Measurements from ENCODE around the gene OR2AT4. TPM values are rescaled to one million over a fixed set of nuclear protein-coding genes. Genes with fewer than 3 reads are reported as not detected.
"Not testable (repeated sequence)": the region's sequence is repeated elsewhere in the genome, so short reads cannot be mapped to it uniquely, and the experiment has no call there.

OR2AT4 gene
- total RNA-seq, 1 donor, result not detected

- H3K4me1 ChIP-seq (ENCODE audit: insufficient read depth, low read length), result no peaks in the 10 kb centered on the region
- H3K4me3 ChIP-seq (ENCODE audit: low read length), result no peak overlapping the region
- H3K27me3 ChIP-seq (ENCODE audit: insufficient read depth, low read length), result peaks cover 2% of the 10 kb centered on the region
- H3K9me3 ChIP-seq (ENCODE audit: low read depth, low read length), result no peaks in the 10 kb centered on the region
These were observed 37.4 kb downstream of the OR2AT4 start for GRCh38 chr11:75059299-75059698.

DNA sequence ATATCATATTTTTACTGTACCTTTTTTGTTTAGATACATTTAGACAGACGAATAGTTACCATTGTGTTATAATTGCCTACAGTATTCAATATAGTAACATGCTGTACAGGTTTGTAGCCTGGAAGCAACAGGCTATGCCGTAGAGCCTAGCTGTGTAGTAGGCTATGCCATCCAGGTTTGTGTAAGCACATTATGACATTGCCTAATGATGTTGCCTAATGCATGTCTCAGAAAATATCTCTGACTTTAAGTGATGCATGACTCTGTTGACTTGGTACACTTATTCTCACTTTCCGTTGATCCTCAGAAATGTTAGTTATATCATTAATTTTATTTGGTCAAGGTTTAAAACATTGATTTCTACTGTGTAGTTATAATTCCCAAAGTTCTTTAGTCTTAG lies 39.9 kb downstream of the OR2AT4 start:
- Histone ChIP-seq H3K4me1 (ENCODE audit: insufficient read depth, low read length) (no peaks in the 10 kb centered on the region), H3K27me3 (ENCODE audit: insufficient read depth, low read length) (no peaks in the 10 kb centered on the region), H3K4me3 (ENCODE audit: low read length) (no peak overlapping the region), H3K9me3 (ENCODE audit: low read depth, low read length) (peaks cover 12% of the 10 kb centered on the region)

DNA sequence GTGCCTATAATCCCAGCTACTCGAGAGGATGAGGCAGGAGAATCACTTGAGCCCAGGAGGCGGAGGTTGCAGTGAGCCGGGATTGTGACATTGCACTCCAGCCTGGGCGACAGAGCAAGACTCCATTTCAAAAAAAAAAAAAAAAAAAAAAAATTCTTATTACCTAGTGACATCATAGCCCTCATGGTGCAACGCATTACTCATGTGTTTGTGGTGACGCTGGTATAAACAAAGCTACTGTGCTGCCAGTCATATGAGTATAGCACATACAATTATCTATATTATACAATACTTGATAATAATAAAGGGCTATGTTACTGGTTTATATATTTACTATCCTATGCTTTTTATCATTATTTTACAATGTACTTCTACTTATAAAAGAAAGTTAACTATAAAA lies 41.2 kb downstream of the OR2AT4 start:
- no peak overlapping the region for H3K4me3 ChIP-seq (ENCODE audit: low read length)
- no peaks in the 10 kb centered on the region for H3K27me3 ChIP-seq (ENCODE audit: insufficient read depth, low read length)
- H3K4me1 ChIP-seq (ENCODE audit: insufficient read depth, low read length), result no peaks in the 10 kb centered on the region
- H3K9me3 ChIP-seq (ENCODE audit: low read depth, low read length), result peaks cover 12% of the 10 kb centered on the region

DNA sequence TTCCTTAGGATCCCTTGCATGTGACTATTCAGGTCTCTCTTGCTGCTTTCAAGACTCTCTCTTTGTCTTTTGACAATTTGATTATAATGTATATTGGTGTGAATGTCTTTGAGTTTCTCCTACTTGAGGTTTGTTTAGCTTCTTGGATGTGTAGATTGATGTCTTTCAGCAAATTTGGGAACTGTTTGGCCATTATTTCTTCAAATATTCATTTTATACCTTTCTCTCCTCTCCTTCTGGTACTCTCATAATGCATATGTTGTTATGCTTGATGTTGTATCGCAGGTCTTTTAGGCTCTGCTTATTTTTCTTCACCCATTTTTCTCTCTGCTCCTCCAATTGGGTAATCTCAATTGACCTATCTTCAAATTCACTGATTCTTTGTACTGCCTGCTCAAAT lies 44.2 kb downstream of the OR2AT4 start:
- Histone ChIP-seq H3K4me1 (ENCODE audit: insufficient read depth, low read length) (no peaks in the 10 kb centered on the region), H3K4me3 (ENCODE audit: low read length) (no peak overlapping the region), H3K27me3 (ENCODE audit: insufficient read depth, low read length) (no peaks in the 10 kb centered on the region), H3K9me3 (ENCODE audit: low read depth, low read length) (peaks cover 12% of the 10 kb centered on the region)

- H3K4me3 ChIP-seq (ENCODE audit: low read length), result no peak overlapping the region
- no peaks in the 10 kb centered on the region for H3K4me1 ChIP-seq (ENCODE audit: insufficient read depth, low read length)
- peaks cover 12% of the 10 kb centered on the region for H3K9me3 ChIP-seq (ENCODE audit: low read depth, low read length)
- no peaks in the 10 kb centered on the region for H3K27me3 ChIP-seq (ENCODE audit: insufficient read depth, low read length)
These were observed 45.6 kb downstream of the OR2AT4 start for GRCh38 chr11:75051043-75051442.

GRCh38 chr11:75050516-75050915 lies 46.2 kb downstream of the OR2AT4 start:
- H3K9me3 ChIP-seq (ENCODE audit: low read depth, low read length), result peaks cover 12% of the 10 kb centered on the region
- H3K4me3 ChIP-seq (ENCODE audit: low read length), result no peak overlapping the region
- no peaks in the 10 kb centered on the region for H3K27me3 ChIP-seq (ENCODE audit: insufficient read depth, low read length)
- no peaks in the 10 kb centered on the region for H3K4me1 ChIP-seq (ENCODE audit: insufficient read depth, low read length)

- peaks cover 12% of the 10 kb centered on the region for H3K9me3 ChIP-seq (ENCODE audit: low read depth, low read length)
- not testable (repeated sequence) for H3K27me3 ChIP-seq (ENCODE audit: insufficient read depth, low read length); H3K4me3 ChIP-seq (ENCODE audit: low read length); H3K4me1 ChIP-seq (ENCODE audit: insufficient read depth, low read length)
These were observed 47.0 kb downstream of the OR2AT4 start for GRCh38 chr11:75049501-75050266.

- Histone ChIP-seq H3K27me3 (ENCODE audit: insufficient read depth, low read length) (no peaks in the 10 kb centered on the region), H3K9me3 (ENCODE audit: low read depth, low read length) (peaks cover under 1% of the 10 kb centered on the region), H3K4me1 (ENCODE audit: insufficient read depth, low read length) (no peaks in the 10 kb centered on the region), H3K4me3 (ENCODE audit: low read length) (no peak overlapping the region)
These were observed 49.5 kb downstream of the OR2AT4 start for GRCh38 chr11:75047191-75047590.

- H3K4me3 ChIP-seq (ENCODE audit: low read length); H3K4me1 ChIP-seq (ENCODE audit: insufficient read depth, low read length); H3K27me3 ChIP-seq (ENCODE audit: insufficient read depth, low read length); H3K9me3 ChIP-seq (ENCODE audit: low read depth, low read length): not testable (repeated sequence)
These were observed 50.0 kb downstream of the OR2AT4 start for GRCh38 chr11:75046668-75047067.

DNA sequence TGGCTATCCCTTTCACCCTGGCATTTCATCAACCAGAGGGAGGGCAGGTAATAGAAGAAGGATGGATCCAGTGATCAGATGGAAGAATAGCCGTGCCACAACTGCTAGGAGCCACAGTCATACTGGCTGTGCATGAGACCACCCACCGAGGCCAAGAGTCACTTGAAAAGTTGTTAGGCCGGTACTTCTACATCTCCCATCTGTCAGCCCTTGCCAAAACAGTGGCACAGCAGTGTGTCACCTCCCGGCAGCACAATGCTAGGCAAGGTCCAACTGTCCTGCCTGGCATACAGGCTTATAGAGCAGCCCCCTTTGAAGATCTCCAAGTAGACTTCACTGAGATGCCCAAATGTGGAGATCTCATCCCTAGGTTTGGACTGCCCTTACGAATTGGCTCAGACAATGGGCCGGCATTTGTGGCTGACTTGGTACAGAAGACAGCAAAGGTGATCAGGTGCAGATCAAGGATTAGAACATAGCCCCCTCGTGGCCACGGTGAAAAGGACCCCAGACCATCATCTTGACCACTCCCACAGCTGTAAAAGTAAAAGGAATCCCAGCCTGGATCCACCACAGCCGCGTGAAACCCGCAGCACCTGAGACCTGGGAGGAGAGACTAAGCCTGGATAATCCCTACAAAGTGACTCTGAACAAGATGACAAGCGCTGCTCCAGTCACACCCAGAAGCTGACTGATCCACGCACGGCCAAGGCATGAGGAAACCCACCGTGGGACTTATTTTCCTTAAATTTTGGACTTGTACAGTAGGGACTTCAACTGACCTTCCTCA lies 52.1 kb downstream of the OR2AT4 start:
- H3K27me3 ChIP-seq (ENCODE audit: insufficient read depth, low read length); H3K4me3 ChIP-seq (ENCODE audit: low read length); H3K9me3 ChIP-seq (ENCODE audit: low read depth, low read length); H3K4me1 ChIP-seq (ENCODE audit: insufficient read depth, low read length): not testable (repeated sequence)

DNA sequence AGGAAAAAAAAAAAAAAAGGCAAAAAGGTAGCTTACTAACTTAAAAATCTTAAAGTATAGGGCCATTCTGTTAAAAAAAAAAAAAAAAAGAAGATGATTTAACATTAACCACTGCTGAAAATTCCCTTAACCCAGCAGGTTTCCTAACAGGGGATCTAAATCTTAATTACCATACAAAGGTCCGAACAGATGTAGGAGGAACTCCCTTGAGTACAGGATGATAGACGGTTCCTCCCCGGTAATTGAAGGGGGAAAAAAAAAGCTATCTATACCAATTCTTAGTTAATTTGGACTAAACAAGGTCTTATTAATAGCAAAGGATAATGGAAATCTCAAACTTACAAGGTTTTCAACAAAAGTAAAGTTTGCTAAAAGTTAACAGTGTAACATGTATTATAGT lies 54.9 kb downstream of the OR2AT4 start:
- H3K9me3 ChIP-seq (ENCODE audit: low read depth, low read length); H3K4me1 ChIP-seq (ENCODE audit: insufficient read depth, low read length); H3K27me3 ChIP-seq (ENCODE audit: insufficient read depth, low read length); H3K4me3 ChIP-seq (ENCODE audit: low read length): not testable (repeated sequence)

DNA sequence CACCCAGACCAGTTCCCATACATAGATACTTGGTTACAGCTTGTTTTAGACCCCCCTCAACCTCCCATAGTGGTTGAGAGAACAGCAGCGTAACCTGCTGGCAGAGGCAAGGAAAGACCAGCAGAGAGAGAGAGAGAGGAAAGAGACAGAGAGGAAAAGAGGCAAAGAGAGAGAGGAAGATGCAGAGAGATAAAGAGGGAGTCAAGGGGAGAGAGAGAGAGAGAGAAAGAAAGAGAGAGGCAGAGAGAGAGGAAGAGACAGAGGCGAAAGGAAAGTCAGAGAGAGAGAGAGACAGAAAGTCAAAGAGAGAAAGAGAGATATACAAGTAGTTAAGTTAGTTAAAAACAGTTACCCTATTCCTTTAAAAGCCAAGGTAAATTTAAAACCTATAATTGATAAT lies 55.4 kb downstream of the OR2AT4 start:
- no peak overlapping the region for H3K4me3 ChIP-seq (ENCODE audit: low read length)
- no peaks in the 10 kb centered on the region for H3K27me3 ChIP-seq (ENCODE audit: insufficient read depth, low read length)
- no peaks in the 10 kb centered on the region for H3K4me1 ChIP-seq (ENCODE audit: insufficient read depth, low read length)
- H3K9me3 ChIP-seq (ENCODE audit: low read depth, low read length), result no peaks in the 10 kb centered on the region

DNA sequence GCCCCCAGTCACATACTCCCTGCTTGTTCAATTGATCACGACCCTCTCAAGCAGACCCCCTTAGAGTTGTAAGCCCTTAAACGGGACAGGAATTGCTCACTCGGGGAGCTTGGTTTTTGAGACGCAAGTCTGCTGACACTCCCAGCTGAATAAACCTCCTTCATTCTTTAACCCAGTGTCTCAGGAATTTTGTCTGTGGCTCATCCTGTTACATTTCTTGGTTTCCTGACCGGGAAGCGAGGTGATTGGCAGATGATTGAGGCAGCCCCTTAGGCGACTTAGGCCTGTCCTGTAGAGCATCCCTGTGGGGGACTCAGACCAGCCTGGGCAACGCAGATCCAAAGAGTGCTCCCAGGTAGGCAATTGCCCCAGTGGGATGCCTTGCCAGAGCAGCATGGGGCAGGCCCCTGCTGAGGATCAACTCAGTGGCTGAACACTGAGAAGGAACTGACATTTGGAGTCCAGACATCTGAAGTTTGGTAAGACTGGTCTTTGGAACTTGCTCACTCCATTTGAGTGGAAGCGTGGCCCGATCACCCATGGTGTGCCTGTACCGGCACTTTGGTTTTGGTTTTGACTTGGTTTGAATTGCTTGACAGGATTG lies 56.4 kb downstream of the OR2AT4 start:
- Histone ChIP-seq H3K4me3 (ENCODE audit: low read length) (no peak overlapping the region), H3K9me3 (ENCODE audit: low read depth, low read length) (no peaks in the 10 kb centered on the region), H3K27me3 (ENCODE audit: insufficient read depth, low read length) (no peaks in the 10 kb centered on the region), H3K4me1 (ENCODE audit: insufficient read depth, low read length) (no peaks in the 10 kb centered on the region)

GRCh38 chr11:75035911-75036565 lies 60.6 kb downstream of the OR2AT4 start:
- Histone ChIP-seq H3K4me3 (ENCODE audit: low read length) (no peak overlapping the region), H3K4me1 (ENCODE audit: insufficient read depth, low read length) (no peaks in the 10 kb centered on the region), H3K9me3 (ENCODE audit: low read depth, low read length) (no peaks in the 10 kb centered on the region), H3K27me3 (ENCODE audit: insufficient read depth, low read length) (no peaks in the 10 kb centered on the region)

DNA sequence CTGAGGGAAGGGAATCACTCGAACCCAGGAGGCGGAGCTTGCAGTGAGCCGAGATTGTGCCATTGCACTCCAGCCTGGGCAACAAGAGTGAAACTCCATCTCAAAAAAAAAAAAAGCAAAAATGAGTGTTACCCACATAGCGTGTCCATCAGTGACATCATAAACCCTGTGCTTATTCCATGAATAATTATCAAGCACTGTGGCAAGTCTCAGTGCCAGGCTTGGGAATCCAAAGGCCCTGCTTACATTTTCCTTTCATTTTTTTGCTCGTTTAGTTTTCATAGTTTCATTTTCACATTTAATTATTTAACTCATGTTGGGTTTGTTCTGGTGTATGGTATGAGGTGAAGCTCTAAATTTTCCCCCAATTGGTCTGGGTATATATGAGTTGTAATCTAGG lies 61.4 kb downstream of the OR2AT4 start:
- Histone ChIP-seq H3K9me3 (ENCODE audit: low read depth, low read length) (no peaks in the 10 kb centered on the region), H3K4me3 (ENCODE audit: low read length) (no peak overlapping the region)

More for the DNA sequence above, 61.4 kb downstream of the OR2AT4 start:
- Histone ChIP-seq H3K4me1 (ENCODE audit: insufficient read depth, low read length) (no peaks in the 10 kb centered on the region), H3K27me3 (ENCODE audit: insufficient read depth, low read length) (no peaks in the 10 kb centered on the region)
